ENCODE results near the gene ZNF821. TPM values are rescaled to one million over a fixed set of nuclear protein-coding genes. Genes with fewer than 3 reads are reported as not detected.
"Not testable (repeated sequence)": the region's sequence is repeated elsewhere in the genome, so short reads cannot be mapped to it uniquely, and the experiment has no call there.

ZNF821 gene
- total RNA-seq, 1 donor from 2014 or later: 40.9 TPM

DNA sequence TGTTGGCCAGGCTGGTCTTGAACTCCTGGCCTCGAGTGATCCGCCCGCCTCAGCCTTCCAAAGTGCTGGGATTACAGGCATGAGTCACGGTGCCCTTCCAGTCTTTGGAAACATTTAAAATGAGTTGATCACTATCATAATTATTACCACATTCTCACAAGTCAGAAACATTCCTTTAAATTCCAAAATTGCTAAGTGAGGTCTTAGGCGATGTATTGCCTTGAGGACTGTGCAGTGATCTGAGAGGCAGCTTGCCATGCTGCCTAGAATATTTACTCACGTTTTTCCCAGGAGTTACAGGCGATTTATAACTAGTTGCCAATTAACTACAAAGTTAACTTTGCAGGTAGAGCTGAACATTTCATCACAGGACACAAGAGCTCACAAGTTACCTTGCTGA, 43.9 kb downstream of the ZNF821 start:
- Mint-ChIP-seq H3K4me3 (ENCODE audit: unreplicated experiment) (no peak overlapping the region), H3K36me3 (ENCODE audit: unreplicated experiment) (no peaks in the 10 kb centered on the region), H3K27ac (ENCODE audit: unreplicated experiment) (no peak overlapping the region), H3K4me1 (ENCODE audit: low read depth, unreplicated experiment) (no peaks in the 10 kb centered on the region), H3K9me3 (ENCODE audit: unreplicated experiment) (no peaks in the 10 kb centered on the region), H3K27me3 (ENCODE audit: unreplicated experiment) (peaks cover 2% of the 10 kb centered on the region)
- no peak for DNase-seq
- TF ChIP-seq, protein P1, sequence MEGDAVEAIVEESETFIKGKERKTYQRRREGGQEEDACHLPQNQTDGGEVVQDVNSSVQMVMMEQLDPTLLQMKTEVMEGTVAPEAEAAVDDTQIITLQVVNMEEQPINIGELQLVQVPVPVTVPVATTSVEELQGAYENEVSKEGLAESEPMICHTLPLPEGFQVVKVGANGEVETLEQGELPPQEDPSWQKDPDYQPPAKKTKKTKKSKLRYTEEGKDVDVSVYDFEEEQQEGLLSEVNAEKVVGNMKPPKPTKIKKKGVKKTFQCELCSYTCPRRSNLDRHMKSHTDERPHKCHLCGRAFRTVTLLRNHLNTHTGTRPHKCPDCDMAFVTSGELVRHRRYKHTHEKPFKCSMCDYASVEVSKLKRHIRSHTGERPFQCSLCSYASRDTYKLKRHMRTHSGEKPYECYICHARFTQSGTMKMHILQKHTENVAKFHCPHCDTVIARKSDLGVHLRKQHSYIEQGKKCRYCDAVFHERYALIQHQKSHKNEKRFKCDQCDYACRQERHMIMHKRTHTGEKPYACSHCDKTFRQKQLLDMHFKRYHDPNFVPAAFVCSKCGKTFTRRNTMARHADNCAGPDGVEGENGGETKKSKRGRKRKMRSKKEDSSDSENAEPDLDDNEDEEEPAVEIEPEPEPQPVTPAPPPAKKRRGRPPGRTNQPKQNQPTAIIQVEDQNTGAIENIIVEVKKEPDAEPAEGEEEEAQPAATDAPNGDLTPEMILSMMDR (IDR thresholded peaks at IDR 0.05; ENCODE audit: partially characterized antibody, unreplicated experiment): no peak

- Mint-ChIP-seq H3K9me3 (ENCODE audit: unreplicated experiment) (no peaks in the 10 kb centered on the region), H3K27me3 (ENCODE audit: unreplicated experiment) (peaks cover under 1% of the 10 kb centered on the region), H3K27ac (ENCODE audit: unreplicated experiment) (no peak overlapping the region), H3K4me3 (ENCODE audit: unreplicated experiment) (no peak overlapping the region), H3K36me3 (ENCODE audit: unreplicated experiment) (no peaks in the 10 kb centered on the region), H3K4me1 (ENCODE audit: low read depth, unreplicated experiment) (no peaks in the 10 kb centered on the region)
- TF ChIP-seq, protein P1 (IDR thresholded peaks at IDR 0.05; ENCODE audit: partially characterized antibody, unreplicated experiment): no peak
- DNase-seq: no peak
Observed at GRCh38 chr16:71837150-71837549, 46.8 kb downstream of the ZNF821 start.

GRCh38 chr16:71834291-71834690, 49.7 kb downstream of the ZNF821 start:
- peaks cover 1% of the 10 kb centered on the region for H3K27me3 Mint-ChIP-seq (ENCODE audit: unreplicated experiment)
- no peak overlapping the region for H3K4me3 Mint-ChIP-seq (ENCODE audit: unreplicated experiment)
- H3K36me3 Mint-ChIP-seq (ENCODE audit: unreplicated experiment): no peaks in the 10 kb centered on the region
- TF ChIP-seq, protein P1 (IDR thresholded peaks at IDR 0.05; ENCODE audit: partially characterized antibody, unreplicated experiment): no peak
- H3K27ac Mint-ChIP-seq (ENCODE audit: unreplicated experiment): no peak overlapping the region
- no peaks in the 10 kb centered on the region for H3K4me1 Mint-ChIP-seq (ENCODE audit: low read depth, unreplicated experiment)
- H3K9me3 Mint-ChIP-seq (ENCODE audit: unreplicated experiment): no peaks in the 10 kb centered on the region
- DNase-seq: no peak

DNA sequence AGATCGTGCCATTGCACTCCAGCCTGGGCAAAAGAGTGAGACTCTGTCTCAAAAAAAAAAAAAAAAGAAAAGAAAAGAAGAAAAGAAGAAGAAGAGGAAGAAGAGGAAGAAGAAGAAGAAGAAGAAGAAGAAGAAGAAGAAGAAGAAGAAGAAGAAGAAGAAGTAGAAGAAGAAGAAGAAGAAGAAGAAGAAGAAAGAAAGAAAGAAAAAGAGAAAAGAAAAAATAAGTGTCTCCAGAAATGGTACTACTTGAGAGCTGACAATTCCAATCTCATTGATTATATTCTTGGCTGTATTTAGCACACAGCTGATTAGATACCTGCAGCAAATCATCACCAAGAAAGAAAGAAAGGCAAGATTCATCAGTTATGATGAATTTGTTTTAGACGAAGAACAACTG, 51.9 kb downstream of the ZNF821 start:
- not testable (repeated sequence) for H3K27ac Mint-ChIP-seq (ENCODE audit: unreplicated experiment); DNase-seq; H3K9me3 Mint-ChIP-seq (ENCODE audit: unreplicated experiment); H3K36me3 Mint-ChIP-seq (ENCODE audit: unreplicated experiment); H3K4me1 Mint-ChIP-seq (ENCODE audit: low read depth, unreplicated experiment); H3K4me3 Mint-ChIP-seq (ENCODE audit: unreplicated experiment); H3K27me3 Mint-ChIP-seq (ENCODE audit: unreplicated experiment)

- not testable (repeated sequence) for H3K4me1 Mint-ChIP-seq (ENCODE audit: low read depth, unreplicated experiment); H3K36me3 Mint-ChIP-seq (ENCODE audit: unreplicated experiment); H3K27me3 Mint-ChIP-seq (ENCODE audit: unreplicated experiment); H3K9me3 Mint-ChIP-seq (ENCODE audit: unreplicated experiment); H3K4me3 Mint-ChIP-seq (ENCODE audit: unreplicated experiment); H3K27ac Mint-ChIP-seq (ENCODE audit: unreplicated experiment); DNase-seq
Observed at GRCh38 chr16:71831698-71832097, 52.3 kb downstream of the ZNF821 start.

- no peak for DNase-seq
- no peak overlapping the region for H3K27ac Mint-ChIP-seq (ENCODE audit: unreplicated experiment)
- H3K36me3 Mint-ChIP-seq (ENCODE audit: unreplicated experiment): peaks cover 5% of the 10 kb centered on the region
- H3K9me3 Mint-ChIP-seq (ENCODE audit: unreplicated experiment): no peaks in the 10 kb centered on the region
- no peaks in the 10 kb centered on the region for H3K4me1 Mint-ChIP-seq (ENCODE audit: low read depth, unreplicated experiment)
- TF ChIP-seq, protein P1 (IDR thresholded peaks at IDR 0.05; ENCODE audit: partially characterized antibody, unreplicated experiment): no peak
- no peak overlapping the region for H3K4me3 Mint-ChIP-seq (ENCODE audit: unreplicated experiment)
- peaks cover 3% of the 10 kb centered on the region for H3K27me3 Mint-ChIP-seq (ENCODE audit: unreplicated experiment)
Observed at GRCh38 chr16:71830359-71830758, 53.6 kb downstream of the ZNF821 start.
